Cerebellar cortex (tissue), 1 donor: ENCODE results near the gene CCDC80.
"Not testable (repeated sequence)": the region's sequence is repeated elsewhere in the genome, so short reads cannot be mapped to it uniquely, and the experiment has no call there.

Source experiments
- DNase-seq: peaks from one replicate; pipeline ENCODE4 v3.0.0-alpha.2; 2015; ENCODE audit warnings: low spot score

The CCDC80 gene

GRCh38 chr3:112582244-112582874 lies 58.6 kb downstream of the CCDC80 start:
- DNase-seq: peak; percentile 42

- no peak for DNase-seq
Observed at GRCh38 chr3:112579697-112580096, 61.2 kb downstream of the CCDC80 start.

GRCh38 chr3:112579232-112579631 lies 61.7 kb downstream of the CCDC80 start:
- DNase-seq: no peak

- no peak for DNase-seq
Observed at GRCh38 chr3:112572701-112573100, 68.2 kb downstream of the CCDC80 start.

- no peak for DNase-seq
Observed at GRCh38 chr3:112569265-112569664, 71.7 kb downstream of the CCDC80 start.

GRCh38 chr3:112568642-112569041 lies 72.3 kb downstream of the CCDC80 start:
- DNase-seq: no peak

- DNase-seq: no peak
Observed at GRCh38 chr3:112564940-112565305, 76.0 kb downstream of the CCDC80 start.

GRCh38 chr3:112564247-112564939 lies 76.5 kb downstream of the CCDC80 start:
- not testable (repeated sequence) for DNase-seq

- peak; percentile 99 for DNase-seq
Observed at GRCh38 chr3:112561734-112562529, 79.0 kb downstream of the CCDC80 start, which contains the start of the genes ATG3 and SLC35A5. Gene ATG3 (minus strand): TSS chr3:112561962. CDS start chr3:112561528, 434 bp downstream. Gene SLC35A5 (plus strand): TSS chr3:112562045. CDS start chr3:112563404, 1,359 bp downstream.

GRCh38 chr3:112561484-112561733 lies 79.5 kb downstream of the CCDC80 start:
- DNase-seq: no peak

- peak; percentile 69 for DNase-seq
Observed at GRCh38 chr3:112560721-112561483, 80.0 kb downstream of the CCDC80 start.

- DNase-seq: no peak
Observed at GRCh38 chr3:112560307-112560706, 80.6 kb downstream of the CCDC80 start.

GRCh38 chr3:112557976-112558375 lies 83.0 kb downstream of the CCDC80 start:
- no peak for DNase-seq

GRCh38 chr3:112555535-112556170 lies 85.3 kb downstream of the CCDC80 start:
- DNase-seq: no peak

GRCh38 chr3:112550859-112551258 lies 90.1 kb downstream of the CCDC80 start:
- DNase-seq: peak; percentile 35
